Tibial nerve (tissue), 4 donors: ENCODE results near the gene FCHSD2. TPM values are rescaled to one million over a fixed set of nuclear protein-coding genes. Genes with fewer than 3 reads are reported as not detected.

Experiments
- DNase-seq, 2 donors: peaks; one replicate each; pipeline ENCODE4 v3.0.0-alpha.2; 2019; ENCODE audit warnings: low spot score in 2 of 2
- H3K27ac ChIP-seq, 4 donors: fragments of 200-600 bp; sonication (generic) in 3 of 4; one replicate each; pipeline ENCODE4 v1.5.1; 2017 to 2019; ENCODE audit warnings: mild to moderate bottlenecking in 1 of 4
- H3K27me3 ChIP-seq, 2 donors: fragments of 200-600 bp; sonication (generic) in 1 of 2; one replicate each; pipeline versions ENCODE4 v1.5.1 to v1.6.0; 2017 to 2019
- H3K36me3 ChIP-seq, 3 donors: fragments of 200-600 bp; sonication (generic); one replicate each; pipeline ENCODE4 v1.5.1; 2018 to 2019
- H3K4me1 ChIP-seq, 4 donors: fragments of 200-600 bp; sonication (generic) in 3 of 4; one replicate each; pipeline ENCODE4 v1.5.1; 2017 to 2019
- H3K4me3 ChIP-seq, 4 donors: fragments of 200-600 bp; sonication (generic) in 3 of 4; one replicate each; pipeline ENCODE4 v1.5.1; 2017 to 2019; ENCODE audit warnings: mild to moderate bottlenecking in 1 of 4, moderate library complexity in 1 of 4
- H3K9me3 ChIP-seq, 4 donors: fragments of 200-600 bp; sonication (generic) in 3 of 4; one replicate each; pipeline ENCODE4 v1.5.1; 2017 to 2019
- EP300 ChIP-seq, 2 donors: sonication (generic); formaldehyde crosslinking; IDR thresholded peaks; one replicate each; pipeline ENCODE4 v1.6.1; 2017; ENCODE audit warnings: antibody characterized with exemption in 2 of 2, mild to moderate bottlenecking in 1 of 2
- POLR2A ChIP-seq, 2 donors: fragments of 450-650 bp; IDR thresholded peaks; one replicate each; pipeline ENCODE4 v1.6.1; 2017; ENCODE audit warnings: antibody characterized with exemption in 2 of 2, mild to moderate bottlenecking in 2 of 2, moderate library complexity in 2 of 2
- WGBS, 2 donors: methylation state at CpG; one replicate each; pipeline ENCODE4 v1.1.5; 2018; 5-methylcytosine and 5-hydroxymethylcytosine counted together
- total RNA-seq, 4 donors: library from RNA; depleted of rRNA; stranded (reverse); fragments of >200 nt; gene quantifications; one replicate each; pipeline ENCODE4 v1.1.0, GENCODE V29; 2016
- TF ChIP-seq, protein P1 (sequence below), 5 experiments: fragments of 200-600 bp in 3 of 5; fragments of 450-650 bp in 2 of 5; sonication (generic) in 3 of 5; IDR thresholded peaks; one replicate each; pipeline ENCODE4 v1.5.1; 2016 to 2019; ENCODE audit warnings: antibody characterized with exemption in 5 of 5, mild to moderate bottlenecking in 3 of 5, moderate library complexity in 2 of 5

Gene FCHSD2
- total RNA-seq, 4 donors from 2014 or later = 19.5 to 29.1 (median 22.8) TPM

DNA sequence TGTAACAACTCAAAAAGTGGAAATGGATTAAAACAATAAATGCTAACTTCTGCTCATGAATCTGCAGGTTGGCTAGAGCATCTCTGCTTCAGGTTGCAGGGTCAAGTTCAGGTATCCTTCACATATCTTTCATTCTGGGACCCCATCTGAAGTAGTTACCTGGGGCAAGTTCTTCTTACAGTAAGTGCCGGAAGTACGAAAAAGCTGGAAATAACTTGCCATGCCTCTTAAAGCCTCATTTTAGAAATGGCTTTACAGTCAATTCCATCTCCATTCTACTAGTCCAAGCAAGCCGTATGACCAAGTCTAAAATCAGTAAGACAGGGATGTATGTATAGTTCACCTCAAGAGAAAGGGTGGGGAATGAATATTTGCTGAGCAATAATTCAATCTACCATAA is 93.7 kb downstream of the FCHSD2 start:
- H3K27me3 ChIP-seq = no peaks in the 10 kb centered on the region
- TF ChIP-seq, protein P1, sequence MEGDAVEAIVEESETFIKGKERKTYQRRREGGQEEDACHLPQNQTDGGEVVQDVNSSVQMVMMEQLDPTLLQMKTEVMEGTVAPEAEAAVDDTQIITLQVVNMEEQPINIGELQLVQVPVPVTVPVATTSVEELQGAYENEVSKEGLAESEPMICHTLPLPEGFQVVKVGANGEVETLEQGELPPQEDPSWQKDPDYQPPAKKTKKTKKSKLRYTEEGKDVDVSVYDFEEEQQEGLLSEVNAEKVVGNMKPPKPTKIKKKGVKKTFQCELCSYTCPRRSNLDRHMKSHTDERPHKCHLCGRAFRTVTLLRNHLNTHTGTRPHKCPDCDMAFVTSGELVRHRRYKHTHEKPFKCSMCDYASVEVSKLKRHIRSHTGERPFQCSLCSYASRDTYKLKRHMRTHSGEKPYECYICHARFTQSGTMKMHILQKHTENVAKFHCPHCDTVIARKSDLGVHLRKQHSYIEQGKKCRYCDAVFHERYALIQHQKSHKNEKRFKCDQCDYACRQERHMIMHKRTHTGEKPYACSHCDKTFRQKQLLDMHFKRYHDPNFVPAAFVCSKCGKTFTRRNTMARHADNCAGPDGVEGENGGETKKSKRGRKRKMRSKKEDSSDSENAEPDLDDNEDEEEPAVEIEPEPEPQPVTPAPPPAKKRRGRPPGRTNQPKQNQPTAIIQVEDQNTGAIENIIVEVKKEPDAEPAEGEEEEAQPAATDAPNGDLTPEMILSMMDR (IDR thresholded peaks at IDR 0.05) = no peak
- TF ChIP-seq EP300 (IDR thresholded peaks at IDR 0.05) = no peak
- no peak for TF ChIP-seq POLR2A (IDR thresholded peaks at IDR 0.05)
- peak overlapping the region in 1 of 4 donors; percentile 2 for H3K27ac ChIP-seq
- H3K4me1 ChIP-seq = peaks cover 0 to 13% (median 0%) of the 10 kb centered on the region in 4 donors
- no peaks in the 10 kb centered on the region for H3K9me3 ChIP-seq
- no peaks in the 10 kb centered on the region for H3K36me3 ChIP-seq
- no peak overlapping the region for H3K4me3 ChIP-seq
- WGBS, 2 donors = 85 to 98% methylated on average over 3 of the region's 3 CpGs
- DNase-seq = no peak

DNA sequence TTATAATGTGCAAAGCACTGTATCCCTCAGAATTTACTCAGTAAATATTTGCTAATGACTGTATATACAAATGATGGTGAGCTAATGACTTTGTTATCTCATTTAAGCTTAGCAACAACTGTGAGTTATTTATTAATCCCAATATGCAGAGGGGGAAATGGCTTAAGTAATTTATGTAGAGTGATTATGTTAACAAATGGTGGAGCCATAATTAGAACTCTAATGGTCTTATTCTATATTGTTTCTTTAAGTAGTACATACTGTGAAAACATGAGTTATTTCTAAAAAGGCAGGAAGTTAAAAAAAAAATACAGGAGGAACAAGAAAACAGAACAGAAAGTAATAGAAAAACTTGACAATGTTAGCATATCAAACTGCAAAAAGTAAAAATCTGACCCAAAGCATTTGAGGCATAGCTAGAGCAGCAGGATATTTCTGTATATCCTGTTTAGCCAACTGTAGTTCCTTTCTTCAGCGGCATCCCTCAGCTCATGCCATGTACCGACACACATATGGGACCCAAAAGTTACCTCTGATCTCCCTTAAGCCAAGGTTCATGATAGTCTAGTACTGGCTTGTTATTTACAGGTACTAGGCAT is 94.2 kb downstream of the FCHSD2 start:
- Histone ChIP-seq H3K27me3 (no peaks in the 10 kb centered on the region), H3K9me3 (no peaks in the 10 kb centered on the region), H3K27ac (no peak overlapping the region), H3K4me1 (peaks cover 0 to 13% (median 0%) of the 10 kb centered on the region in 4 donors), H3K4me3 (no peak overlapping the region), H3K36me3 (no peaks in the 10 kb centered on the region)
- no peak for TF ChIP-seq EP300 (IDR thresholded peaks at IDR 0.05)
- TF ChIP-seq, protein P1 (IDR thresholded peaks at IDR 0.05) = no peak
- 50 to 61% methylated on average over 2 of the region's 2 CpGs for WGBS, 2 donors
- no peak for DNase-seq

DNA sequence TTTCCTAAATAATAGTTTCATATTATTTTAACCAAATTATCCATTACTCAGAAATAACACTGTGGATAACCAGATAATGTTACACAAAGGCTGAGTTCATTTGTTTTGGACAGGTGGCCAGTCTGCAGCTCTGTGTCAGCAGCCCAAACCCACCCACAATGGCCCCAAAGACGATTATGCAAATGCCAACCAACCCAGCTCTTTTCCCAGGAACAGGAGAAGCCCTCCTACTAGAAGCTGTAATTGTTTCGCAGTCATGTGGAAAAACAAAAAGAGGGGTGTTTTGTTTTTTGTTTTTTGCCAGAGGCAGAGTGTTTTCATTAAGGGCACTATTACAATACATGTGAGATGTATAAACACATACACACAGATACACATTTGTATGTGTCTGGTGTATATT is 102.1 kb downstream of the FCHSD2 start:
- H3K4me3 ChIP-seq = no peak overlapping the region
- peaks cover 0 to 5% (median 0%) of the 10 kb centered on the region in 3 donors for H3K36me3 ChIP-seq
- TF ChIP-seq, protein P1 (IDR thresholded peaks at IDR 0.05) = no peak
- TF ChIP-seq EP300 (IDR thresholded peaks at IDR 0.05) (no peak), POLR2A (IDR thresholded peaks at IDR 0.05) (no peak)
- H3K27ac ChIP-seq = no peak overlapping the region
- H3K9me3 ChIP-seq = no peaks in the 10 kb centered on the region
- no peak for DNase-seq
- no peaks in the 10 kb centered on the region for H3K27me3 ChIP-seq
- H3K4me1 ChIP-seq = peaks cover 0 to 2% (median 0%) of the 10 kb centered on the region in 4 donors
- 66 to 70% methylated on average over 2 of the region's 2 CpGs for WGBS, 2 donors

DNA sequence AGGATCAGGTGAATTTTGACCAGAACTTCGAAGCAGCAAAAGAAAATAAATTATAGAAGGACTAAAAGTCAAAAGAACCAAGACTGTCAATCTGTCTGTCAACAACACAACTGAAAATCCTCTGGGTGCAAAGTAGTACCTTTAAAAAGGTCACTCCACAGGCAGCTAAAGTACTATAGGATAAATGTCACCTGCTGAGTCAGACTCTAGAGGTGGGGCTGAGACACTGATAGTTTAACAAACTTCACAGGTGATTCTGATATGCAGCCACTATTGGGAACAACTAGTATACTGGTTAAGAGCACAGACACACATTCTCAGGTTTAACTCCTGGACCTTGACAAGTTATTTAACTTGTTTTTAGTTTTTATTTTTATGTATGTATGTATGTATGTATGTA is 107.3 kb downstream of the FCHSD2 start:
- Histone ChIP-seq H3K9me3 (no peaks in the 10 kb centered on the region), H3K36me3 (peaks cover 0 to 5% (median 0%) of the 10 kb centered on the region in 3 donors), H3K4me1 (peaks cover 0 to 6% (median 0%) of the 10 kb centered on the region in 4 donors), H3K4me3 (no peak overlapping the region), H3K27me3 (no peaks in the 10 kb centered on the region), H3K27ac (no peak overlapping the region)
- DNase-seq = no peak
- WGBS, 2 donors = 85 to 90% methylated on average over 1 of the region's 1 CpG
- TF ChIP-seq POLR2A (IDR thresholded peaks at IDR 0.05) (no peak), EP300 (IDR thresholded peaks at IDR 0.05) (no peak)
- TF ChIP-seq, protein P1 (IDR thresholded peaks at IDR 0.05) = no peak

DNA sequence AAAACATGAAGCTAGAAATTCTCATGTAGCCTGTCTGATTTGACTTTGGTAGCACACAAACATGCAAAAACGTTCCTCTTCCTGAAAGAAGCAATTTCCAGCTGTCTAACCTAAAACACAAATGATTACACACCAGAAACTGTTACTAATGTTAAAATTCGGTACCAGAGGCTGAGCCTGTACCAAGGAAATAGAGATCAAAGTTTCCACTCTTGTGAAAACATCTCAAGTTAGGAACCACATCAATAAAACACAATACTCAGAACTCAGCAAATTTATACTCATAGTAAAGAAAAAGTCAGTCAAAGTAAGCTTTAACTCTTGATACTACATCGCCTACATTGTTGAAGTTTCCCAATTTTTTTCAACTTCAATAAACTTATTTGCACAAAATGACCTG is 107.8 kb downstream of the FCHSD2 start:
- H3K27me3 ChIP-seq = no peaks in the 10 kb centered on the region
- no peak for TF ChIP-seq POLR2A (IDR thresholded peaks at IDR 0.05)
- TF ChIP-seq, protein P1 (IDR thresholded peaks at IDR 0.05) = no peak
- no peak for TF ChIP-seq EP300 (IDR thresholded peaks at IDR 0.05)
- 54 to 58% methylated on average over 3 of the region's 3 CpGs for whole genome bisulfite sequencing, 2 donors
- no peak overlapping the region for H3K4me3 ChIP-seq
- no peak for DNase-seq
- no peak overlapping the region for H3K27ac ChIP-seq
- H3K4me1 ChIP-seq = peaks cover 0 to 6% (median 0%) of the 10 kb centered on the region in 4 donors
- H3K36me3 ChIP-seq = peaks cover 0 to 5% (median 0%) of the 10 kb centered on the region in 3 donors
- no peaks in the 10 kb centered on the region for H3K9me3 ChIP-seq
